Kidney (tissue), 14 donors: ENCODE results near the gene UBAC1. TPM values are rescaled to one million over a fixed set of nuclear protein-coding genes. Genes with fewer than 3 reads are reported as not detected.

Experiments
- DNase-seq, 5 donors: peaks; one replicate each; pipeline ENCODE4 v3.0.0-alpha.2; 2013 to 2020
- FAIRE-seq: peaks from 2 replicates; lab custom pipeline; 2012; peaks lifted over from hg19 to GRCh38; lab: Jason Lieb, UNC
- H3K27ac ChIP-seq, 2 donors: one replicate each; pipeline ENCODE4 v1.7.0; 2013; ENCODE audit warnings: low read depth in 2 of 2, low read length in 2 of 2, inconsistent platforms in 1 of 2
- H3K27me3 ChIP-seq: one replicate; pipeline ENCODE4 v1.7.1; 2013; ENCODE audit warnings: low read length, inconsistent platforms; ENCODE audit not compliant: control insufficient read depth, insufficient read depth
- H3K36me3 ChIP-seq, 3 donors: one replicate each; pipeline versions ENCODE4 v1.7.0 to v1.7.1; 2013; ENCODE audit warnings: low read length in 3 of 3, control low read depth in 1 of 3, inconsistent platforms in 1 of 3; ENCODE audit not compliant: insufficient read depth in 3 of 3, control insufficient read depth in 2 of 3
- H3K4me1 ChIP-seq, 3 donors: one replicate each; pipeline versions ENCODE4 v1.7.0 to v1.7.1; 2013; ENCODE audit warnings: low read length in 3 of 3, inconsistent platforms in 1 of 3, low read depth in 1 of 3; ENCODE audit not compliant: control insufficient read depth in 2 of 3, insufficient read depth in 2 of 3
- H3K4me3 ChIP-seq, 3 donors: one replicate each; pipeline versions ENCODE4 v1.7.0 to v1.8.1; 2013; ENCODE audit warnings: low read length in 3 of 3, control low read depth in 1 of 3, inconsistent platforms in 1 of 3
- H3K9ac ChIP-seq, 3 donors: one replicate each; pipeline versions ENCODE4 v1.7.0 to v1.7.1; 2013; ENCODE audit warnings: low read length in 3 of 3, control low read depth in 1 of 3, inconsistent platforms in 1 of 3
- H3K9me3 ChIP-seq, 3 donors: one replicate each; pipeline versions ENCODE4 v1.7.0 to v1.7.1; 2013; ENCODE audit warnings: low read length in 3 of 3, control low read depth in 1 of 3, inconsistent platforms in 1 of 3; ENCODE audit not compliant: control insufficient read depth in 2 of 3, insufficient read depth in 1 of 3
- intact Hi-C: fragments of 100-400 bp; cut with DNase I; formaldehyde crosslinking; loops from one replicate; pipeline ENCODE4 v1.11.1; 2022
- polyA plus RNA-seq: library from polyadenylated mRNA; stranded (reverse); fragments of 350-450 nt; fragmentation: Illumina TruSeq; extraction: RNeasy Lipid Tissue Mini Kit (QIAGEN cat#74804); gene quantifications from one replicate; pipeline ENCODE4 v1.2.3, GENCODE V29; 2014; ENCODE audit warnings: low read depth, low replicate concordance; ENCODE audit not compliant: insufficient read depth
- total RNA-seq: library from RNA; stranded (reverse); fragmentation: NEBNext Ultra II Directional; extraction: Animal tissue kit (Norgen Biotek cat#: 25700); gene quantifications from one replicate; pipeline ENCODE4 v1.2.1, GENCODE V29; 2021
- TF ChIP-seq, protein P1 (sequence below): IDR thresholded peaks from 3 replicates; pipeline ENCODE4 v1.5.1; 2012; ENCODE audit warnings: mild to moderate bottlenecking, moderate library complexity, borderline replicate concordance; ENCODE audit not compliant: insufficient read depth; ENCODE audit errors: extremely low read depth
- donor health status: control.
- donor health status: control.
- donor health status: control.
- donor health status: control.
- donor health status: control.
- donor health status: DM: yes; HTN: yes; CAD: no.
- donor health status: Normal renal cell carcinoma (clear cell type).

The UBAC1 gene
- total and polyA plus RNA-seq, 2 donors from 2014 or later: 40.2 to 52.6 TPM

DNA sequence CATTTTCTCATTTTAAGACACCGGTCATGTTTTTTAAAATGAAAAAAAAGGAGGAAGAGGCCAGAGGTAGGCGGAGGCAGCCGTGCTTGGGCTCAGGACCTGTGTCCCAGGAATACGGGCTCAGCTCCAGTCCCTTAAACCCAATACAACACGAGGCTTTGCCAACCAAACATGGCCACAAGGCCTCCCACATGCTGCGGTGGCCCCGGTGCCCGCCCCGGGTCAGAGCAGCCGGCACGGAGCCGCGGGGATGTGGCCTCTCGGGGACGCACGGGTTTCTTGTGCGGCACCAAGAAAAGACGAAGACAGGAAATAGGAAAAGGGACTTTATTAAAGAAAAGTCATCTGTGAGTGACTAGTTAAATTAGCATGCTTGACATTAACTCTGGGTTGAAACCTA is 28.5 kb downstream of the UBAC1 start:
- Histone ChIP-seq H3K27ac (no peak overlapping the region), H3K9ac (no peak overlapping the region), H3K27me3 (no peaks in the 10 kb centered on the region), H3K4me1 (no peaks in the 10 kb centered on the region), H3K9me3 (no peaks in the 10 kb centered on the region), H3K36me3 (peaks cover 0 to 48% (median 14%) of the 10 kb centered on the region in 3 donors), H3K4me3 (no peak overlapping the region)
- intact Hi-C loops: no loop called here
- FAIRE-seq (no peak), DNase-seq (peak in 1 of 5 donors; percentile 51)
- TF ChIP-seq, protein P1, sequence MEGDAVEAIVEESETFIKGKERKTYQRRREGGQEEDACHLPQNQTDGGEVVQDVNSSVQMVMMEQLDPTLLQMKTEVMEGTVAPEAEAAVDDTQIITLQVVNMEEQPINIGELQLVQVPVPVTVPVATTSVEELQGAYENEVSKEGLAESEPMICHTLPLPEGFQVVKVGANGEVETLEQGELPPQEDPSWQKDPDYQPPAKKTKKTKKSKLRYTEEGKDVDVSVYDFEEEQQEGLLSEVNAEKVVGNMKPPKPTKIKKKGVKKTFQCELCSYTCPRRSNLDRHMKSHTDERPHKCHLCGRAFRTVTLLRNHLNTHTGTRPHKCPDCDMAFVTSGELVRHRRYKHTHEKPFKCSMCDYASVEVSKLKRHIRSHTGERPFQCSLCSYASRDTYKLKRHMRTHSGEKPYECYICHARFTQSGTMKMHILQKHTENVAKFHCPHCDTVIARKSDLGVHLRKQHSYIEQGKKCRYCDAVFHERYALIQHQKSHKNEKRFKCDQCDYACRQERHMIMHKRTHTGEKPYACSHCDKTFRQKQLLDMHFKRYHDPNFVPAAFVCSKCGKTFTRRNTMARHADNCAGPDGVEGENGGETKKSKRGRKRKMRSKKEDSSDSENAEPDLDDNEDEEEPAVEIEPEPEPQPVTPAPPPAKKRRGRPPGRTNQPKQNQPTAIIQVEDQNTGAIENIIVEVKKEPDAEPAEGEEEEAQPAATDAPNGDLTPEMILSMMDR: no peak

DNA sequence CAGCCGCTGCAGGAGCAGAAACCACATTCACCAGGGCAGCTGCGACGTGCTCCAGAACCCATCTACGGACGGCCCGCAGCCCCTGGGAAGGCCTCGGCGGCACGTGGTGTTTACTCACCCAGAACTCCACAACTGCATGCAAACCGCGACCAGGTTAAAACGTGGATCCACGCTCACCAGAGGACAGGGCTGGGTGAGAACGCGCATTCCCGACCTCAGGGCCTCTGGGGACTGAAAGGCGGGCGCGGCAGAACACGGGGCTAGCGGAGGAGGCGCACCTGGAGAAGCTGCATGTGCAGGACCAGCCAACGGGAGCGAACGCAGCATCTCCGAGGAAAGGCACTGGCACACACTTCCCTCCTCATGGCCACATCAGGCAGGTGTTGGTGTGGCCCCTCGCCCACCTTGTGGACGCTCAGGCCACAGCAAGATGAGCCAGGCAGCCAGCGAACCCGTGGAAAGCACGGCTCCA is 29.8 kb downstream of the UBAC1 start:
- Histone ChIP-seq H3K36me3 (peaks cover 0 to 37% (median 9%) of the 10 kb centered on the region in 3 donors), H3K9ac (no peak overlapping the region), H3K27me3 (no peaks in the 10 kb centered on the region), H3K9me3 (no peaks in the 10 kb centered on the region), H3K4me3 (no peak overlapping the region), H3K27ac (no peak overlapping the region), H3K4me1 (no peaks in the 10 kb centered on the region)
- DNase-seq (no peak), FAIRE-seq (no peak)
- TF ChIP-seq, protein P1: no peak
- intact Hi-C loops: no loop called here

- H3K9ac ChIP-seq: no peak overlapping the region
- H3K27ac ChIP-seq: no peak overlapping the region
- intact Hi-C loops: no loop called here
- TF ChIP-seq, protein P1: no peak
- no peaks in the 10 kb centered on the region for H3K27me3 ChIP-seq
- peaks cover 0 to 31% (median 9%) of the 10 kb centered on the region in 3 donors for H3K36me3 ChIP-seq
- no peaks in the 10 kb centered on the region for H3K4me1 ChIP-seq
- DNase-seq (no peak), FAIRE-seq (no peak)
- H3K4me3 ChIP-seq: no peak overlapping the region
- H3K9me3 ChIP-seq: no peaks in the 10 kb centered on the region
These were observed 30.5 kb downstream of the UBAC1 start for GRCh38 chr9:135930446-135931345.
